Daoy (cell line): Measurements from ENCODE around the gene SSC4D. TPM values are rescaled to one million over a fixed set of nuclear protein-coding genes. Genes with fewer than 3 reads are reported as not detected.
"Not testable (repeated sequence)": the region's sequence is repeated elsewhere in the genome, so short reads cannot be mapped to it uniquely, and the experiment has no call there.

Experiments used
- DNase-seq: peaks from one replicate; pipeline ENCODE4 v3.0.0-alpha.2; 2015; ENCODE audit warnings: low read depth
- total RNA-seq: library from RNA; depleted of rRNA; stranded (reverse); fragments of >200 nt; shearing (Covaris generic); gene quantifications from 2 replicates; pipeline ENCODE4 v1.2.3, GENCODE V29; 2014; rRNA removed

Gene SSC4D
- total RNA-seq = 0.30 and 2.5 TPM in 2 replicates

- no peak for DNase-seq
Observed at GRCh38 chr7:76409537-76409936, at the start of gene SSC4D. TSS of gene SSC4D (minus strand) at chr7:76409697. CDS start at chr7:76404439, 5,258 bp downstream.

- not testable (repeated sequence) for DNase-seq
Observed at GRCh38 chr7:76458504-76458903, 49.0 kb upstream of the SSC4D start.

DNA sequence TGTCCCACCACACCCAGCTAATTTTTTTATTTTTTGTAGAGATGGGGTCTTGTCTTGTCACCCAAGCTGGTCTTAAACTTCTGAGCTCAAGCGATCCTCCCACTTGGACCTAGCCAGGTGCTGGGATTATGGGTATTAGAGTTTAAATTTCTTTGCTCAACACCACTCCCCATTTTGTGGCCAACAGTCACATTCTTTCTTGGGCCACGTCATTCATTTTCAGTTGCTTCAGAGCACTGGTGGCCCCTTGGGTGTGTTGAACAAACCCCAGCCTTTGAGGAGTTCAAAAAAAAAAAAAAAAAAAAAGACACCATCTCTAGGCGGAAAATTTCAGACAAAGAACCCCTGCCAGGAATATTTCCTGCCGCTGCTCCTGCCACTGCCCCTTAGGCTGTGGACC is 47.5 kb upstream of the SSC4D start:
- DNase-seq = not testable (repeated sequence)

- DNase-seq = peak; percentile 61
Observed at GRCh38 chr7:76445577-76446008, 36.1 kb upstream of the SSC4D start.

DNA sequence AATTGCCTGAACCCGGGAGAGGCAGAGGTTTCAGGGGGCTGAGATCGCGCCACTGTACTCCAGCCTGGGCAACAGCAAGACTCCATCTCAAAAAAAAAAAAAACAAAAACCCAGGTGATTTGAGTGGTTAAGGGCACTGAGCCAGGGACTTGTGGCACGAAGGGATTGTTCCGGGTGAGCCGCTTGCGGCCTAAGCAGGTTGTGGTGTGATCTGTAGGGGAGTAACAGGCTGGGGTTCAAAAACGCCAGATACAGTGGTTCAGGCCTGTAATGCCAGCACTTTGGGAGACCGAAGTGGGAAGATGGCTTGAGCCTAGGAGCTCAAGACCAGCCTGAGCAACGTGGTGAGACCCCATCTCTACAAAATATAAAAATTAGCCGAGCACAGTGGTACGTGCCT is 34.3 kb upstream of the SSC4D start:
- DNase-seq = not testable (repeated sequence)

DNA sequence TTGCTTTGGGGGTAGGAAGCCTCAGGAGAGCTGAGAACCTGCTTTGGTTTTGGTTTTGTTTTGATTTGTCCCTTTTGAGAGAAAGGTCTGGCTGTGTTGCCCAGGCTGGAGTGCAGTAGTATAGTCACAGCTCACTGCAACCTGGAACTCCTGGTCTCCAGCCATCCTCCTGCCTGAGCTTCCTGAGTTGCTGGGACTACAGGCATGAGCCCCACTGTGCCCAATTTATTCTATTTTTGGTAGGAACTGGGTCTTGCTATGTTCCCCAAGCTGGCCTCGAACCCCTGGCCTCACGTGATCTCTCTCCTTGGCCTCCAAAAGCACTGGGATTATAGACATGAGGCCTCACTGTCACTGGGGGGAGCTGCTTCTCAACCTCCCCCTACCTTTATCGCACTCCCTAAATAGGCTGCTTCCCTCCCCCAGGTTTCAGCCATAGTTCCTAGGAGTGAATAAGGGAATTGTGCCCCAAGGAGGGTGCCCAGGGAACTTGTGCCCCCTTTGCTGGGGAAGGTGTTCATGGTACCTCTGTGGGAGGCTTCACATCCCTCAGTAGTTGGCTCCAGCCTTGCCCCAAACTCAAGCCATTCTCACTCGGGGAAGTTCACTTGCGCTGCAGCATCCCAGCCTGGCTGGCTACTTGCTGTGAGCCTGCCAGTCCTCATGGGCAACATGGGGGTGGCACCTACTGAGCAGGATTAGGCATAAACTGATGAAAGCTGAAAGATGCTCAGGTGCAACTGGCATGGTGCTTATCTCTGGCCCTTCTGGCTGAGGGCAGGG is 33.4 kb upstream of the SSC4D start:
- not testable (repeated sequence) for DNase-seq

DNA sequence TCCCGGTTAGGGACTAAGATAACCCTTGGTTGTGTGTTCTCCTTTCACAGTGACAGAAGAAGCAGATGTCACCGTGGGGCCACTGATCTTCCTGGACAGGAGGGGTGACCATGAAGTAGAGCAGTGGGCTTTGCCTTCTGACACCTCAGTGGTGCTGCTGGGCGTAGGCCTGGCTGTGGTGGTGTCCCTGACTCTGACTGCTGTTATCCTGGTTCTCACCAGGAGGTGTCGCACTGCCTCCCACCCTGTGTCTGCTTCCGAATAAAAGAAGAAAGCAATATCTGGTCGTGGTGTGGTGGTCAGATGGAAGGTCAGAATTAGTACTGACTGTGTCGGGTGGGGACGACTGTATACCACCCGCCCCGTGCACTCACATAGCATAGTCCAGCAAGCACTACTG is 32.3 kb upstream of the SSC4D start:
- DNase-seq = not testable (repeated sequence)

DNA sequence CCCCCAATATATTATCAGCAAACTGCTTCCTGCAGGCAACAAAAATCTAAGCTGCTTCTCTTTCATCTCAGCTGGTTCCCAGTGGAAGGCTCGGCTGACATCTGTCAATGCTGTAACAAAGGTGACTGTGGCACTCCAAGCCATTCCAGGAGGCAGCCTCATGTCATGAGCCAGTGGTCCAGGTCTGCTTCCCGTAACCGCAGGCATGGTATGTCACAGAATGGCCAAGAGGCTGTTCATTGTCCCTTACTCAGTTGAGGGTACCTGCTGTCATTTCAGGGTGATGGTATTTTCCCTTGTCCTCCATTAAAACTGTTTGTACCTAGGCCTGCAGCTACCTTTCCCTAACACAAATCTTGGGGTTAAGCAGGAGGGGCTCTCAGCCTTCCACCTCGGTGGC is 30.9 kb upstream of the SSC4D start:
- DNase-seq = not testable (repeated sequence)

- DNase-seq = not testable (repeated sequence)
Observed at GRCh38 chr7:76439120-76439888, 29.8 kb upstream of the SSC4D start.

GRCh38 chr7:76437873-76438272 is 28.4 kb upstream of the SSC4D start:
- DNase-seq = peak; percentile 85

DNA sequence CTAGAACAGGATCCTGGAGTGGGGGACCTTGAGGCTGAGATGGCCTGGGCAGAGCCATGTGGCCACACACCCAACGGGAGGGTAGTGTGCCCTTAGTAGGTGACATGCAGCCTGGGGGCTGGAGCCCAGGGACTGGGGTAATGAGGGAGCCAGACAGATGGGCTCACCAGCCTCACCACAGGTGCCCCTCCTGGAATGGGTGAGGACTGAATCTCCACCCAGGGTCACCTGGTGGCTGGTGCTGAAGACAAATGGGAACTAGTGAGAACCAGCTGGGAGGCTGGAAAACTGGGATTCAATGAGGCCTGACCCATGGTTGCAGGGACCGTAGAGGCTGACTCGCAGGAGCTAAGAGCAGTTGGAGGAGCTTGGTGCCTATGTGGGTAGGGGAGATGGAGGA is 21.3 kb upstream of the SSC4D start:
- DNase-seq = no peak

DNA sequence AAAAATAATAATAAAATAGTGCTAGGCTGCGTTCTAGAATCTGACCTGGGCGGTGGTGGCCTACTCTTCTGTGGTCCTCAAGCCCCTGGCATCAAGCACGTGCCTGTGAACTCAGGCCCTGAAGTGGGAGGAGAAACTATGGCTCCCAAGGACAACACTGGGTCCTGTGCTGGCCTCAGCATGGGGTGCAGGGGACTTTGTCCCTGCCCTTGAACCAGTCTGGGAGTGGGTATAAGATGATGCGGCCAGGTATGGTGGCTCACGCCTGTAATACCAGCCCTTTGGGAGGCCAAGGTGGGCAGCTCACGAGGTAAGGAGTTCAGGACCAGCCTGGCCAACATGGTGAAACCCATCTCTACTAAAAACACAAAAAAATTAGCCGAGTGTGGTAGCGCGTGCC is 20.7 kb upstream of the SSC4D start:
- DNase-seq = no peak

GRCh38 chr7:76428868-76429805 is 19.6 kb upstream of the SSC4D start:
- DNase-seq = peak; percentile 71

GRCh38 chr7:76428149-76428823 is 18.8 kb upstream of the SSC4D start:
- DNase-seq = no peak

DNA sequence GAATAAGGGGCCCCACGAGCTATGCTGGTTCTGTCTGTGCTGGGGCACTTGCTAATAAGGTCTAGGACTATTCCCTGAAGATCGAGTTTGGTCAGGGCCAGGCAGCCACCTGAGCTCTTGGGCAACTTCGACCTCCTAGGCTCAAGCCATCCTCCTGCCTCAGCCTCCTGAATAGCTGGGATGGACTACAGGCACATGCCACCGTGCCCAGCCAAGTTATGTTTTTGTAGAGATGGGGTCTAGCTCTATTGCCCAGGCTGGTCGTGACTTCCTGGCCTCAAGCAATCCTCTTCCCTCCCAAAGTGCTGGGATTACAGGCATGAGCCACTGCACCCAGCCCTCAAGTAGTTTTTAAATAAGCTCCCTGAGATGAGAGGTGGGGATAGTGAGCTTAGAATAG is 18.1 kb upstream of the SSC4D start:
- DNase-seq = no peak

- DNase-seq = no peak
Observed at GRCh38 chr7:76426246-76426645, 16.7 kb upstream of the SSC4D start.

DNA sequence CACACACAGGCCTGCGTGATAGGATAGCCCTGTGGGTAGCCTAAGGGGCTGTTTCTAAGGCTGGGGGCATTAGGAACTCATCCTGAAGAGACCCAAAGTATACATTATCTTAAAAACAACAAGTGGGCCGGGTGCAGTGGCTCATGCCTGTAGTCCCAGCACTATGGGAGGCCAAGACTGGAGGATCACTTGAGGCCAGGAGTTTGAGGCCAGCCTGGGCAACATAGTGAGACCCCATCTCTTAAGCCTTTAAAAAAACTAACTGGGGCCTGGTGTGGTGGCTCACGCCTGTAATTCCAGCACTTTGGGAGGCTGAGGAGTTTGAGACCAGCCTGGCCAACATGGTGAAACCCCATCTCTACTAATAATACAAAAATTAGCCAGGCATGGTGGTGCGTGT is 16.1 kb upstream of the SSC4D start:
- not testable (repeated sequence) for DNase-seq

GRCh38 chr7:76425156-76425555 is 15.7 kb upstream of the SSC4D start:
- DNase-seq = no peak

GRCh38 chr7:76424413-76425111 is 15.1 kb upstream of the SSC4D start, which contains the start of gene ZP3:
TSS of gene ZP3 (plus strand) at chr7:76424950. CDS start at chr7:76424965, 15 bp downstream.
- DNase-seq = no peak

GRCh38 chr7:76423666-76424412 is 14.3 kb upstream of the SSC4D start:
- DNase-seq = no peak
